Measurements from ENCODE around the gene ERMARD.
"Not testable (repeated sequence)": the region's sequence is repeated elsewhere in the genome, so short reads cannot be mapped to it uniquely, and the experiment has no call there.

The ERMARD gene

DNA sequence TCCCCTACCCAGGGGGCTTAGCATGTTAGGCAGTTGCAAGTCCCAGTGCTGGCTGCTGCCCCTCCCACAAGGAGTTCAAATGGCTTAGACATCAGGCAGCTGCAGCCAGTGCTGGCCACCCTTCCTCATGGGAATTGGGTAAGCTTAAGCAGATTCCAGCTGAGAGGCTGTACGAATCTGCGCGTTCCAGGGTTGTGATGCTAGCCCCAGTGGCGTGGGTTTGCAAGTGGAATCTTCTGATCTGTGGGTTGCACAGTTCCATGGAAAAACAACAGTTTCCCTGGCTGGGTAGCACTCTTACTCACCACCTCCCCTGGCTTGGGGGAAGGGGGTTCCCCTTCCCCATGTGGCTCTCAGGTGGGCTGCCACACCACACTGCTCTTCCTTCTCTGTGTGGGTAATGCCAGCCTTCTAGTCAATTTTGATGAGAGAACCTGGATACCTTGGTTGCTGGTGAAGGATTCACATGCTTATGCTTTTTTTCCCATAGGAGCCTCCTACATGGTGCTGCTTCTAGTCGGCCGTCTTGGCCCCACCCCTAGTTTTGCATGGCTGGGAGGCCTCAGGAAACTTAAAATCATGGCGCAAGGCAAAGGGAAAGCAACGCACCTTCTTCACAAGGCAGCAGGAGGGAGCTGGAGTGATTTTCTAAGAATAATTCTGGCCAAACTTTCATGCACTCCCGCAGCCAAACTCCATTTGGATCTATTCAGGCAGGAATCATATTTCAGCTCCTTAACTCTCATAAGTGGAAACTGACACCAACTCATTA, 13.0 kb upstream of the ERMARD start:
- no peak for DNase-seq (ENCODE audit: low read depth)

GRCh38 chr6:169738976-169739529, 12.4 kb upstream of the ERMARD start:
- no peak for DNase-seq (ENCODE audit: low read depth)

GRCh38 chr6:169741344-169741743, 10.1 kb upstream of the ERMARD start:
- no peak for DNase-seq (ENCODE audit: low read depth)

- no peak for DNase-seq (ENCODE audit: low read depth)
These were observed 6.0 kb upstream of the ERMARD start for GRCh38 chr6:169745405-169745804.

GRCh38 chr6:169746556-169746955, 4.9 kb upstream of the ERMARD start:
- no peak for DNase-seq (ENCODE audit: low read depth)

GRCh38 chr6:169752074-169752623, 727 bp downstream of the ERMARD start:
- no peak for DNase-seq (ENCODE audit: low read depth)

- DNase-seq (ENCODE audit: low read depth) = no peak
These were observed 3.7 kb downstream of the ERMARD start for GRCh38 chr6:169755162-169755561.

GRCh38 chr6:169763308-169763707, 11.9 kb downstream of the ERMARD start:
- no peak for DNase-seq (ENCODE audit: low read depth)

- DNase-seq (ENCODE audit: low read depth) = no peak
These were observed 12.5 kb downstream of the ERMARD start for GRCh38 chr6:169763881-169764280.

DNA sequence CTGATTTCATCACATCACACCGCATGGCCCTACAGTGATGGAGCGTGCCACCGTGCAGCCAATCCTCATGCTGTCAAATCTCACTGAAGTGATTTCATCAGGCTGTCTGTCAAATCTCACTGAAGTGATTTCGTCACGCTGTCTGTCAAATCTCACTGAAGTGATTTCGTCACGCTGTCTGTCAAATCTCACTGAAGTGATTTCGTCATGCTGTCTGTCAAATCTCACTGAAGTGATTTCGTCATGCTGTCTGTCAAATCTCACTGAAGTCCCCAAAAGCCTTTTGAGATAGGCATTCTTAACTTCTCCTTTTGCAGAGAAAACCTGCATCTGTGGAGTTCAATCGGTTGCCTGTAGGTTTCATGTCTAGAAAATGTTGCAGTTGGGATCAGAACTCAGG, 14.4 kb downstream of the ERMARD start:
- DNase-seq (ENCODE audit: low read depth) = not testable (repeated sequence)

DNA sequence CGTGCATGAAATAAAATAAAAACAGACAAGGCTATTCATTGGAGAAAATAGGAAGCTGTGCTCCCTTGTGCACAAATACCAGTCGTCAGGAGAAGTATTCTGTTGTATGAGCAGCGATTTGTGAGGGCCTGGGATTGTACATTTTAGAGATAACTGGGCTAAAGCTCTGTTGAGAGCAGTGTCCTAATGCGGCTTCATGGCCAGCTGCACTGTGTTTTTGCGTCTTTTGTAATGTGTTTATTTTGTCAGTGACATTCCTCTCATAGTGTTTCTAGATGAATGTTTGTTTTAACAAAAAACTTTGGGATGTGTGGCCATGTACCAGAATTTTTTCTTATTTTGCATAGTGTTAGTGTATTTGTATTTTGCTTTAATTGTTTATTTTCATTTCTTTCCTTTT, 14.8 kb downstream of the ERMARD start:
- DNase-seq (ENCODE audit: low read depth) = no peak

DNA sequence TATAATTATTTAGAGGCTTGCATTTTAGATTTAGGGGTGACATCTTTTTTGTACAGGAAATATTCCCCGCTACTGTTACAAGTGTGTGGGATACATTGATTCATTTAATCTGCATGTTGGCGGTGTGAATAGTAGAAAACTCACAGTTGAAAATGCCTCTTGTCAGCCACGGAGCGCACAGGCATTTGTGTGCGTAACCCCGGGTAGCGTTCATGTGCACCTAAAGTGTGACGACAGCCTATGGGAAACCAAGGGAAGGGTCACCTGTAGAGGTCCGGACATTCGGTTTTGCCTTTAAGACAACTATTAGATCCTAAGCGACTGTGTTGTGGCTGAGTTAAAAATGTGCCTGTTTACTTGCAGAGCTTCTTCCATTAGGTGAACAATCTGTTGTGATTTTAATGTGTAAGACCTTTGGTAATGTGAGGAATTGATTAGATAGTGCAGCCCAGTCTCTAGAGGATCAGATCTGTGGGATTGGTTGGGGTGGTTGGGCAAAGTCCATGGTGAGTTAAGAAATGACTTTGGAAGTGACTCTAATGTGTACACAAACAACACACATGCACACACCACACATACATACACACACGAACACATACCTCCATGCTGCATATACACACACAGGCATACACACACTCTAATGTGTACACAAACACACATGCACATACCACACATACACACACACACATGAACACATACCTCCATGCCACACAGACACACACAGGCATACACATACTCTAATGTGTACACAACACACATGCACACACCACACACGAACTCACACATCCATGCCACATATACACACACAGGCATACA, 15.7 kb downstream of the ERMARD start:
- no peak for DNase-seq (ENCODE audit: low read depth)

DNA sequence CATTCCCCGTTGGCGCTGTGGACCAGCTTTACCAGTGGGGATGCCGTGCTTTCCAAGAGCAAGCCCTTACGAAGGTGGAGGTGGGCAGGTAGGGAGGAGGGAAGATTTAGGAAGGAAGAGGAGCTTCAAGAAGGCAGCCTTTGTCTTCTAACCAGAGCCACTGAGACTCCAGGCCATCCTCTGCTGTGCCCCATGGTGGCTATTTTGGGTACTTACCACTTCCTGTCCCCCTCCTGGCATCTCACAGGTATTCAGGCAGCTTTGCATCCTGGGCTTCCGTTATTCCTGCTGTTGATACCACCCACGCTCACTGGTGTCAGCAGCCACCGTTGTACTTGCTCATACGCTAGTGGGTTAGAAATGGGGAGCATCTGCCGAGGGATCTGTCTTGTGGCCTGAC, 22.9 kb downstream of the ERMARD start:
- DNase-seq (ENCODE audit: low read depth) = no peak

DNA sequence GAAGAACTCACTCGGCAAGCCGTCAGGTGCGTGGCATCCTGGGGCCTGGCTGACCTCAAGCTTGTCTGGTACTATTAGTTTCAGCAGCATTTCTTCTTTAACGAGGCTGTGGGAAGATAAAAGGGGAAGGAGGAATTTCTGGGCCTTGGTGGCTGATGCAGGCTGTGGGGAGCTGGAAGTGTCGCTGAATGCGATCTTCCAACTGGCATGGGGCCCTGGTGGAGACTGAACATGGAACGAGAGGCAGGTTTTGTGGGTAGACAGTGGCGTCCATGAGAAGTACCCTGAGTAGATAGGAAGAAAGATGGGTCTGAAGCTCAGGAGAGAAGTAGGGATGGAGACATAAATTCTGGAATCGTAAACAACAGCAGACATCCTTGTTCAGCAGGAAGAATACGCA, 23.9 kb downstream of the ERMARD start:
- no peak for DNase-seq (ENCODE audit: low read depth)

GRCh38 chr6:169776379-169776778, 25.0 kb downstream of the ERMARD start:
- no peak for DNase-seq (ENCODE audit: low read depth)

DNA sequence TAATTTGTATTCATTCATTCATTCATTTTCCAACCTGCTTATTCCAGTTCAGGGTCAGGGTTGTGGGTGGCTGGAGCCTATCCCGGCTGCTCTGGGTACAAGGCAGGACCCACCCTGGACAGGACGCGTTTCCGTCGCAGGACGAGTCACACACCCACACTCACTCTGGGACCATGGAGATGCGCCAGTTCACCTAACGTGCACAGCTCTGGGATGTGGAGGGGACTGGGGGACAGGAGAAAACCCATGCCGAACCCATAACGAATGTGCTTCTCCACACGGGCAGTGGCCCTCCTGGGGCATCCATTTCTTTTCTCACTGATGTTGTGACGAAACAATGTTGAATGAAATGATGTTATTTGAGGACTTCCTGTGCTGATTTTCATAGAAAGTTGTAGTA, 26.5 kb downstream of the ERMARD start:
- no peak for DNase-seq (ENCODE audit: low read depth)

GRCh38 chr6:169778646-169779045, 27.2 kb downstream of the ERMARD start:
- DNase-seq (ENCODE audit: low read depth) = no peak

DNA sequence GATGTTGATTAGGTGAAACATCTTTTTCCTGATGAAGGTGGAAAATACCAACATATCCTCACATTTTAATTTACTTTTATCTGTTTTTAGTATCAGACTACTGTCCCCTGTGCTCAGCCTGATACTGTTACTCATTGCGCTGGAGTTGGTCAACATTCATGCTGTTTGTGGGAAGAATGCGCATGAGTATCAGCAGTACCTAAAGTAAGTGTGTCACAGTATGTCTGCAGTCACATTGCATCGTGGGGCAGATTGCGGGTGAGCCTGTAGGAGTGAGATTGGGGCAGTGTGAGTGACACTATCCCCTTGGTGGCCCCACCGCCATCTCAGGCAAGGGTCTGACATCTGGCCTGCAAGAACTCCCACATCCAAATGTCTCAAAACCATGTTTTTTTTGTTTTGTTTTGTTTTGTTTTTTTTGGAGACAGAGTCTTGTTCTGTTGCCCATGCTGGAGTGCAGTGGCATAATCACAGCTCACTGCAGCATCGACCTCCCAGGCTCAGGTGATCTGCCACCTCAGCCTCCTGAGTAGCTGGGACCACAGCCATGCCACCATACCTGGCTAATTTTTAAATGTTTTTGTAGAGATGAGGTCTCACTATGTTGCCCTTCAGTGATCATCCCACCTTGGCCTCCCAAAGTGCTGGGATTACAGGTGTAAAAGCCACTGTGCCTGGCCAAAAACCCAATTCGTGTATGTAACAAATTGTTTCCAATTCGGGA, 27.8 kb downstream of the ERMARD start:
- no peak for DNase-seq (ENCODE audit: low read depth)

DNA sequence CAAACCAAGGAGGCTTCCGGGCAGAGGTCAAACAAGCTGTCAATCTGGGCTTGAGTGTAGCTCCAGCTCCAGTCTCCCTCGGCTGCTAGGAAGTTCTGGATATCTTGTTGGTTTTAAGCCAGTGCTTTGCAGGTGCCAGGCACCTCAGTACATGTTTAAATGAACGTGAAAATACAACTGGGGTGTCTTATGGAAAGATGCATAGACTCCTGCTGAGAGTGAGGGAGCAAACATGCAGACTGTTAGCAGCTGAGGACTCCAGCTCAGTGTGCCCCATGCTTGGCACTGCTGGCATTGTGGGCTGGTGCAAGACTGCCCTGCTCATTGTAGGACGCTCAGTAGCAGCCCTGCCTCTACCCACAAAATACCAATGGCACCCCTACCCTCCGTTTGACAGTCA, 28.5 kb downstream of the ERMARD start:
- DNase-seq (ENCODE audit: low read depth) = no peak

GRCh38 chr6:169780571-169781091, 29.2 kb downstream of the ERMARD start:
- no peak for DNase-seq (ENCODE audit: low read depth)

GRCh38 chr6:169782966-169783365, 31.5 kb downstream of the ERMARD start:
- DNase-seq (ENCODE audit: low read depth) = no peak

DNA sequence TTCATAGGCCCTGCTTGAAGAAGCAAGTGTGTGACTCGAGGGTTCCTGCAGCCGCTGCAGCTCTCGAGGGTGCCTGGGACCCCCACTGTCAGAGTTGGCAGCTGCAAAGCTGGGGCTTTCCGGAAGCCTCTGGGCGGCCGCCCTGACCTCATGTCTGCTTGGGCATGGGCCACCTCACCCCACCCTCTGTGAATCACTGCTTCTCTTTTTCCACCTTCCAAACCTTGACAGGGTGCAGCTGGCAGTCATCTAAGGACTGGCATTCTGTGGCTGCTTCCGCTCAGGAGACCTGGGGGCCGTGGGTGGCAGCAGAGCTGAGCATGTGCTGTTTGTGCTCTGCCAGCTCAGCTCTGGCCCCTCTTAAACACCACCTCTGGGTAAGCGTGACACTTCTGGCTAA, 32.0 kb downstream of the ERMARD start:
- no peak for DNase-seq (ENCODE audit: low read depth)

Data from stimulated activated CD8-positive, alpha-beta memory T cell treated with anti-CD3 and anti-CD28 coated beads, Interleukin-15, amount 100 ng/mL, for 24 hours (primary cell).